ENCODE measurements around the gene KBTBD7. TPM values are rescaled to one million over a fixed set of nuclear protein-coding genes. Genes with fewer than 3 reads are reported as not detected.
A peak's percentile ranks its signal among the peaks of the same experiment; 100 is the strongest.

The KBTBD7 gene
- total RNA-seq, result 10 to 100 TPM in 2 of 4 donors, 1 to 10 TPM in 2; 4.5 to 11.1 (median 9.3) TPM

- Histone ChIP-seq H3K36me3 (peaks cover 0 to 18% (median 0%) of the 10 kb centered on the region in 3 donors), H3K27ac (peak within 1 kb of the TSS; percentile 58 to 88 (median 82)), H3K27me3 (no peaks in the 10 kb centered on the region), H3K9me3 (no peaks in the 10 kb centered on the region), H3K4me3 (peak within 1 kb of the TSS; percentile 57 to 74 (median 72)), H3K4me1 (peaks cover 0 to 28% (median 0%) of the 10 kb centered on the region in 4 donors)
- DNase-seq (ENCODE audit: low spot score in 2 of 2), result peak; percentile 72 to 84
- TF ChIP-seq EP300 (IDR thresholded peaks at IDR 0.05), result peak; percentile 77 to 90
- TF ChIP-seq POLR2A (IDR thresholded peaks at IDR 0.05), result peak; percentile 28 to 63
- TF ChIP-seq CTCF (IDR thresholded peaks at IDR 0.05), result peak in 2 of 5 experiments; percentile 13 to 55
- 11 to 15% methylated on average over 43 to 60 of the region's 66 CpGs for WGBS, 2 donors
Observed at GRCh38 chr13:41193919-41194824, at the start of gene KBTBD7. Gene KBTBD7 (minus strand): TSS chr13:41194569. CDS start chr13:41194257, 312 bp downstream.

GRCh38 chr13:41241626-41242025 lies 47.3 kb upstream of the KBTBD7 start:
- no peak for DNase-seq (ENCODE audit: low spot score in 2 of 2)
- Histone ChIP-seq H3K27ac (no peak overlapping the region), H3K36me3 (peaks cover 0 to 21% (median 0%) of the 10 kb centered on the region in 3 donors), H3K4me1 (no peaks in the 10 kb centered on the region), H3K4me3 (no peak overlapping the region), H3K27me3 (no peaks in the 10 kb centered on the region), H3K9me3 (no peaks in the 10 kb centered on the region)
- no peak for TF ChIP-seq POLR2A (IDR thresholded peaks at IDR 0.05)
- no peak for TF ChIP-seq EP300 (IDR thresholded peaks at IDR 0.05)
- no peak for TF ChIP-seq CTCF (IDR thresholded peaks at IDR 0.05)
- WGBS, 2 donors, result 90 to 96% methylated on average over 4 of the region's 4 CpGs

- H3K27ac ChIP-seq, result no peak overlapping the region
- H3K4me1 ChIP-seq, result no peaks in the 10 kb centered on the region
- DNase-seq (ENCODE audit: low spot score in 2 of 2), result no peak
- H3K36me3 ChIP-seq, result peaks cover 0 to 53% (median 0%) of the 10 kb centered on the region in 3 donors
- TF ChIP-seq POLR2A (IDR thresholded peaks at IDR 0.05), result no peak
- no peak for TF ChIP-seq CTCF (IDR thresholded peaks at IDR 0.05)
- no peak for TF ChIP-seq EP300 (IDR thresholded peaks at IDR 0.05)
- no peak overlapping the region for H3K4me3 ChIP-seq
- 48 to 56% methylated on average over 1 of the region's 1 CpG for WGBS, 2 donors
- H3K27me3 ChIP-seq, result no peaks in the 10 kb centered on the region
- no peaks in the 10 kb centered on the region for H3K9me3 ChIP-seq
Observed at GRCh38 chr13:41236369-41236768, 42.0 kb upstream of the KBTBD7 start.

GRCh38 chr13:41232578-41233480 lies 38.5 kb upstream of the KBTBD7 start:
- Histone ChIP-seq H3K27ac (no peak overlapping the region), H3K4me1 (no peaks in the 10 kb centered on the region), H3K4me3 (no peak overlapping the region), H3K36me3 (peaks cover 0 to 60% (median 0%) of the 10 kb centered on the region in 3 donors), H3K27me3 (no peaks in the 10 kb centered on the region), H3K9me3 (no peaks in the 10 kb centered on the region)
- no peak for DNase-seq (ENCODE audit: low spot score in 2 of 2)
- 84 to 86% methylated on average over 4 of the region's 4 CpGs for WGBS, 2 donors
- no peak for TF ChIP-seq EP300 (IDR thresholded peaks at IDR 0.05)
- no peak for TF ChIP-seq POLR2A (IDR thresholded peaks at IDR 0.05)
- TF ChIP-seq CTCF (IDR thresholded peaks at IDR 0.05), result no peak

Data from tibial nerve (tissue), 4 donors.